ENCODE data around the gene REEP3.

REEP3 gene

GRCh38 chr10:63522277-63522687, 1.1 kb downstream of the REEP3 start:
- peak overlapping the region; percentile 82 for H3K4me3 ChIP-seq (ENCODE audit: low read length, poor library complexity, severe bottlenecking)
- H3K4me1 ChIP-seq (ENCODE audit: insufficient read depth, low read length, poor library complexity, severe bottlenecking), result peaks cover 46% of the 10 kb centered on the region
- H3K27me3 ChIP-seq (ENCODE audit: insufficient read depth, low read length, poor library complexity, severe bottlenecking), result no peaks in the 10 kb centered on the region
- peaks cover 36% of the 10 kb centered on the region for H4K20me1 ChIP-seq (ENCODE audit: insufficient read depth, low read length, poor library complexity, severe bottlenecking)
- no peaks in the 10 kb centered on the region for H3K9me3 ChIP-seq (ENCODE audit: insufficient read depth, low read depth, low read length)
- H3F3A ChIP-seq (ENCODE audit: low read depth), result no peaks in the 10 kb centered on the region
- H2AFZ ChIP-seq (ENCODE audit: low read length), result peak overlapping the region; percentile 82
- H3K36me3 ChIP-seq (ENCODE audit: insufficient read depth, low read length), result no peaks in the 10 kb centered on the region
- peak overlapping the region; percentile 91 for H3K4me2 ChIP-seq (ENCODE audit: low read depth, low read length, poor library complexity, severe bottlenecking)
- peaks cover 85% of the 10 kb centered on the region for H3K79me2 ChIP-seq (ENCODE audit: insufficient read depth, low read length)
- TF ChIP-seq CTCF (conservative IDR thresholded peaks at IDR 0.05; ENCODE audit: low read length) (no peak), EZH2phosphoT487 (IDR thresholded peaks at IDR 0.05; ENCODE audit: borderline replicate concordance) (no peak)
- H3K9ac ChIP-seq (ENCODE audit: low read depth, low read length, poor library complexity, severe bottlenecking), result peak overlapping the region; percentile 79
- no peaks in the 10 kb centered on the region for H3K9me2 ChIP-seq (replicated peaks; ENCODE audit: low read depth, low read length)

GRCh38 chr10:63522995-63523394, 1.8 kb downstream of the REEP3 start:
- peaks cover 83% of the 10 kb centered on the region for H3K79me2 ChIP-seq (ENCODE audit: insufficient read depth, low read length)

GRCh38 chr10:63525021-63525420, 3.8 kb downstream of the REEP3 start:
- no peaks in the 10 kb centered on the region for H3K27me3 ChIP-seq (ENCODE audit: insufficient read depth, low read length, poor library complexity, severe bottlenecking)
- H3K4me3 ChIP-seq (ENCODE audit: low read length, poor library complexity, severe bottlenecking), result no peak overlapping the region
- peaks cover 32% of the 10 kb centered on the region for H3K4me1 ChIP-seq (ENCODE audit: insufficient read depth, low read length, poor library complexity, severe bottlenecking)
- H3K9me3 ChIP-seq (ENCODE audit: insufficient read depth, low read depth, low read length), result no peaks in the 10 kb centered on the region
- H3K4me2 ChIP-seq (ENCODE audit: low read depth, low read length, poor library complexity, severe bottlenecking), result peak overlapping the region; percentile 20
- H3K9ac ChIP-seq (ENCODE audit: low read depth, low read length, poor library complexity, severe bottlenecking), result no peak overlapping the region
- no peaks in the 10 kb centered on the region for H3F3A ChIP-seq (ENCODE audit: low read depth)
- no peaks in the 10 kb centered on the region for H3K36me3 ChIP-seq (ENCODE audit: insufficient read depth, low read length)
- H3K9me2 ChIP-seq (replicated peaks; ENCODE audit: low read depth, low read length), result no peaks in the 10 kb centered on the region
- H2AFZ ChIP-seq (ENCODE audit: low read length), result no peak overlapping the region
- H4K20me1 ChIP-seq (ENCODE audit: insufficient read depth, low read length, poor library complexity, severe bottlenecking), result peaks cover 24% of the 10 kb centered on the region
- TF ChIP-seq CTCF (conservative IDR thresholded peaks at IDR 0.05; ENCODE audit: low read length) (no peak), EZH2phosphoT487 (IDR thresholded peaks at IDR 0.05; ENCODE audit: borderline replicate concordance) (no peak)
- peaks cover 72% of the 10 kb centered on the region for H3K79me2 ChIP-seq (ENCODE audit: insufficient read depth, low read length)

More at GRCh38 chr10:63522995-63523394, 1.8 kb downstream of the REEP3 start:
- no peaks in the 10 kb centered on the region for H3F3A ChIP-seq (ENCODE audit: low read depth)
- peak overlapping the region; percentile 82 for H3K4me3 ChIP-seq (ENCODE audit: low read length, poor library complexity, severe bottlenecking)
- TF ChIP-seq EZH2phosphoT487 (IDR thresholded peaks at IDR 0.05; ENCODE audit: borderline replicate concordance) (no peak), CTCF (conservative IDR thresholded peaks at IDR 0.05; ENCODE audit: low read length) (no peak)
- no peaks in the 10 kb centered on the region for H3K9me3 ChIP-seq (ENCODE audit: insufficient read depth, low read depth, low read length)
- no peak overlapping the region for H2AFZ ChIP-seq (ENCODE audit: low read length)
- peak overlapping the region; percentile 79 for H3K9ac ChIP-seq (ENCODE audit: low read depth, low read length, poor library complexity, severe bottlenecking)
- H3K4me2 ChIP-seq (ENCODE audit: low read depth, low read length, poor library complexity, severe bottlenecking), result peak overlapping the region; percentile 91
- H3K36me3 ChIP-seq (ENCODE audit: insufficient read depth, low read length), result no peaks in the 10 kb centered on the region
- H3K4me1 ChIP-seq (ENCODE audit: insufficient read depth, low read length, poor library complexity, severe bottlenecking), result peaks cover 43% of the 10 kb centered on the region
- no peaks in the 10 kb centered on the region for H3K9me2 ChIP-seq (replicated peaks; ENCODE audit: low read depth, low read length)
- peaks cover 38% of the 10 kb centered on the region for H4K20me1 ChIP-seq (ENCODE audit: insufficient read depth, low read length, poor library complexity, severe bottlenecking)
- H3K27me3 ChIP-seq (ENCODE audit: insufficient read depth, low read length, poor library complexity, severe bottlenecking), result no peaks in the 10 kb centered on the region

Data from Loucy (cell line).